Left renal cortex interstitium (tissue), 4 donors: ENCODE results near the gene SORL1. TPM values are rescaled to one million over a fixed set of nuclear protein-coding genes. Genes with fewer than 3 reads are reported as not detected.

Source experiments
- DNase-seq, 4 donors: peaks; one replicate each; pipeline ENCODE4 v3.0.0-alpha.2; 2013; ENCODE audit warnings: low read depth in 4 of 4, low spot score in 2 of 4, missing footprints in 1 of 4
- polyA plus RNA-seq, 4 donors: library from polyadenylated mRNA; unstranded; fragments of 120-200 nt; gene quantifications; one replicate each; pipeline ENCODE4 v1.2.1, GENCODE V29; 2013; ENCODE audit not compliant: insufficient read length in 4 of 4

The SORL1 gene
- polyA plus RNA-seq, 4 donors: 28.7 to 57.9 (median 35.7) TPM

DNA sequence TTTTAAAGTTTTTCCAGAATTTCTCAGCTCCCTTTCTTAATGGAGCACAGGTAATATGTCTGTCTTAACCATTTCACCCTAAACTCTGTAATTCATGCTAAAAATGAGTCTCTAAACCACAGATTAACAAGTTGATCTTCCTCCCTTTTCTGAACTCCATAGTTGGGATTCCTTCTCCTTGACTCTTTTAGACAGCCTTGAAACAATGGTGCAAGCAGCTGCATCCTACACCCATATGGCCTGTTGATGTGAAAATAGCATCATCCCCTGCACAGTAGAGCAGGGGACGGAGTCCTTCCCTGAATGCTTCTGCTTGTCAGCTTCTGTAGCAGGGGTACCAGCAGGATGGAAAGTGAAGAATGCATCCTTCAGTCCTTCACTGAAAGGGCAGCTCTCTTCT lies 193.5 kb downstream of the SORL1 start:
- DNase-seq: no peak

DNA sequence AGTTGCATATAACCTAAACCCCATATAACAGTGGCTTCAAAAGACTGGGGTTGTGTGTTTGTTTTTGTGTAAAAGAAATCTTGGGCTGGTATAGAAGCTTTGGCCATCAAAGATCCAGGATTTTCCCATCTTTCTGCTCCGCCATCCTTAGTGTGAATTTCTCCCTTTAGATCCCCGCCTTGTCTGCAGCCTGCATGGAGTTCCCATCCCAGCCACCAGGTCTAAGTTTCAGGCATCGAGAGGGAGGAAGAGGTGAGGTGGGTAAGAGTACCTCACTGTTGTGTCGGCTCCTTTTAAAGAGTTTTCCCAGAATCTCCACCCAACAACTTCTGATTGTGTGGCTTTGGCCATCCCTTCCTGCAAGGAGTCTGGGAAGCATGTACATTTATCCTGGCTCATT lies 196.2 kb downstream of the SORL1 start:
- DNase-seq: no peak

DNA sequence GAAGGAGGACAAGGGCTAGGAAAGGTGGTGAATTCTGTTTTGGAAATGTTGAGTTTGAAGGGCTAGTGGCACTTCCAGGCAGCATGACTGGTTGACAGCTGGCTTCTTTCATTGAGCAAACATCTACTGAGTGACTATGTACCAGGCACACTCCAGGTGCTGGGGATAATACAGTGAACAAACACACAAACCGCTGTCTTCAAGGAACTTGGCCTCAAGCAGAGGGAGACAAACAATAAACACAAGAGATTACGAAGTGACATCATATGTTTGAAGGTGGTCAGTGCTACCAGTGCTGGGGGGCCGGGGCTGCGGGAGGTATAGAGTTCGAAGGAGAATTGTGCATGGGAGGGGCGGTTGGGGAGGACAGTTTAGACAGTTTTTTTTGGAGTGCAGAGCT lies 197.7 kb downstream of the SORL1 start:
- no peak for DNase-seq

DNA sequence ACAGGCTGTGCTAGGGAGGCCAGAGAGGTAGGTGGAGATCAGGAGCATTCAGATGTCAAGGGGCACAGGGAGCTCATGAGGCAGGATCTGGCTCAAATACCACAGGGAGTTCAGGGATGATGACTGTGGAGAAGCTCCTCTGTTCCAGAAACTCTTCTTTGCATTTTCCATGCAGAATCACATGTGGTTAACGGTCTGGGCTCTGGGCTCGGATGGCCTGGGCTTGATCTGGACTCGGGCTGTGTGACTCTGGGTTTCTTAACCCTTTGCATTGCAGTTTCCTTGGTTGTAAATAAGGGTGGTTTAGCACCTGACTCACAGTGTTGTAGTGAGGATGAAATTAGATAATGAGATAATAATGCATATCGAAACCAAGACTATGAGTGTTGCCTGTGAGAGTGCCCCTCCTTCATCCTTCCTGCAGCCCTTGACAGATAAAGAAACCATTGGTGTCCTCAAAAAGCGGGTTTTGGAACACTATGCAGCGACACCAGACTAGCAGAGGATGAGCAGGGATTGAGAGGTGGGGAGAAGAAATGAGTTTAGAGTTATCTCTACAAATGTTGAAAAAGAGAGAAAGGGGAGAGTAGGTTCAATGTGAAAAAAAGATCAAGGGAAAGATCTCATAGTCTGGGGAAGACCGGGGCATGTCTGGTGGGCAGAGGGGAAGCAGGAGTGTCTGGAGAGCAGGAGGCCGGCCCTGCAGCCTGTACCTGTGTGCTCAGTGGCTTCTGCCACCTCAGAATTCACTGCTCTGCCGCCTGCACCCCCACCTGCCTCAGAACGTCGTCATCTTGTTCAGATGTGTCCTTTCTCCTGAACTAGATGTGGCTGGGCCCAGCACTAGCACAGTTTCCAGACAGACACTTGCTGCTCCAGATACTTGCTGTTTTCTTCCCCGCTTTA lies 198.5 kb downstream of the SORL1 start:
- no peak for DNase-seq

DNA sequence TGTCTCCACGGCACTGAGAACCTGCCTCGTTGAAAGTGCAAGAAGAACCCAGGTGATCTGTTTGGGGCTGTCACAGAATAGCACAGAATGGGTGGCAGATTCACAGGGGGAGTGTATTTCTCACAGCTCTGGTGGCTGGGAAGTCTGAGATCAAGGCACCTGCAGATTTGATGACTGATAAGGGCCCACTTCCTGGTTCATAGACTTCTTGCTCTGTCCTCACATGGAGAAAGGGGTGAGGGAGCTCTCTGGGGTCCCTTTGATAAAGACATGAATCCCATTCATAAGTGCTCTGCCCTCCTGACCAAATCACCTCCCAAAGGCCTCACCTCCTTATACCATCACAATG lies 199.1 kb downstream of the SORL1 start:
- no peak for DNase-seq

DNA sequence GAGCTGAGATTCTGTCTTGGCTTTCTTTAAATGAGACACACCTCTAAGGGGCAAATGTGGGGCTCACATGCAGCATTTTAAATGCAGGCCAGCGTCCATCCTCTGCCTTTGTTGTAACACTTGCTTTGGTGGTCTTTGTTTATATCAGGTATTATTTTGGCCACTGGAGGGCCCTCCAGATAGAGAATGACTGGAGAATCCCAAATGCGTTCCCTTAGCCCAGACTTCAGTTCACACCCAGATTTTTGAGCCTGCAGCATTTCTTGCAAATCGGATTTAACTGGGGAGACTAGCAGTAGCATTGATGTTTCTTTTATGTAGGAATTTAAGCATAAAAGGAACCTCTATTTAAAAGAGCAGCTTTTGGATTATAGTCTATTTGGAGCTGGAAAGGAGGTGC lies 200.9 kb downstream of the SORL1 start:
- no peak for DNase-seq

DNA sequence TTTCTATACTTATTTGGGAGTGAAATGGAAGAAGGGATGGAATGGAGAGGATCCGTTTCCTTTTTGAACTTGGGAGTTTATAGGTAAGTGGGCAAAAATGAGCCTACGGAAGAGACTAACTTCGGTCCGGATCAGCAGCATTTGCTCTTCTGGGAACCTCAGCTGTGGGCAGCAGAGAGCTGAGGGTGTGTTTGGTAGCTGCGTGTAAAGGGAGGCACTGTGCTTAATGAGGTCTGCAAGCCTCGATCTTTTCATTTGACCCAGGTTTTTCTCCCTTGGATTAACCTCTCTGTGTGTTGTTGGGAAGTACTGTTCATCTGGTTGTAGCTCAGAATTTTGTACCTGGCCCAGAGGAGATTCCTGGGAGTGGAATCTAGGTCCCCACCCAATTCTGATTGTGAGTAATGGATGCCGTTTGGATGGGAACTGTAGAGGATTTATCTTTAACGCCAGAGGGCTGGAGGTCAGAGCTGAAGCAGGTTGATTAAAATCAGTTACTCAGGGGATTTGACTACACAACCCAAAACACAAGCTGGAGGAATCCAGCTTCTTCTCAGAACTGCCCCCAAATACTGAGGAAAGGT lies 202.2 kb downstream of the SORL1 start:
- no peak for DNase-seq

DNA sequence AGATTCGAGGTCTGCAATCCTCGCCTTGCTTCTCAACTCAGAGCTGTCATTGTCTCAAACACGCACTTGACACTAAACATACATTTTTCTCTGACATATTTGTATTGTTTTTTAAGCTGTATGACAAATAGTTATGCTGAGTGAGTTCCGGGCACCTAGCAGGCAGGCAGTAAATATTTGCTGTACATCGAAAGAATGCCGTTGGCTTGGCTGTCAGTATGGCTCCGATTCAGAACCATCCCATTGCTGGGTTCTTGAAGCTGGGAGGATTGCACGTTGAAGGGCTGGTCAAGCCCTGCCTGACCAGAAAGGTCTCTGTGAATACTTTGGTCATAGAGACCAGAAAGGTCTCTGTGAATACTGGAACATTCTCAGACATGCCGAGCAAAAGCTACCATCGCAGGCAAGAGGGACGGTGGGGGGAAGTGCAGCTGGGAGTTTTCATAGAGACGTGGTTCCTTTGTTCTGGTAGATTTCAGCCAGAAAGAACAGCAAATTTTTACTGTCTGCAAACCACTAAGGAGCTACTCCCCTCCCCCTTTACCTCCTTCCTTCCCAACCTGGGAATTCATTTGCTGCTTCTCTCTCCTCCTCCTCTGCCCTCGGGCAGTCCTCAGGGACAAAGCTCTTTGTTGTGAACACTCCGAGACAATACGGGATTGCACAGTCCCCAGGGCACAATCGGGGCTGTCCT lies 202.9 kb downstream of the SORL1 start:
- peak in 1 of 4 donors; percentile 68 for DNase-seq

DNA sequence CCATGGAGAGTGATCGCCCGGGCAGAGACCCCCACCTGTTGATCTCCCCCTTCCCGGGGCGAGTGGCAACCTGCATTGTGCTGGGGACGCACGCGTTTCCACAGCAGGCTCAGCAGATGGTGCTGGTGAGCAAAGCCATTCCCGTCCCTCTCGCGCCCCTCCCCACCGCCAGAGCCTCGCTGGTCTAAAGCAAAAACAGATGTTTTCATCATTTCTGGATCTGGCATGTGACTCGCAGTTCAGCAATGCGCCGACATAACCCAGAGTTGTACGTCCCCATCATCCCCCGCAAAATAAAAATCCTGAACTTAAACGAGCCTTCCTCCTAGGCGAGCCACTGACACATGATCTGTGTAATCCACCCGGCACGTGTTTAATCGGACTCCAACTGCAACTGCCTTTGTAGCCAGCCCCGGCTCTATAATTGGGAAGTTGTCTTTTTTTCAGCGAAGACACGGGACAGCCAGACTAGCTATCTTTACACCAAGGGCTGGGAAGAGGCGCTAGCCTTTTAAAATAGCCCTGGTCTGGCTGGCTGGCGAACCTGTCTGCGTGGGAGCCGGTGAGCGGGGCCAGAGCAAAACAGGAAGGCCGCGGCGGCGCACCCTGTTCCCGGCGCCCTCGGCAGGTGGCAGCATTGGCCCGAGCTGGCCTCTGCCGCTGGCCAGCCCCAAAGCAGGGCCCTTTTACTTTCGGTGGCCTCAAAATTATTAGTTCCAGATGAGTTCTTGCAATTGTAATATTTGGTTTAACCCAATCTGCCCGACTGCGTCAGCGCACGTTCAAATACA lies 203.6 kb downstream of the SORL1 start:
- DNase-seq: peak; percentile 76 to 96 (median 87)

DNA sequence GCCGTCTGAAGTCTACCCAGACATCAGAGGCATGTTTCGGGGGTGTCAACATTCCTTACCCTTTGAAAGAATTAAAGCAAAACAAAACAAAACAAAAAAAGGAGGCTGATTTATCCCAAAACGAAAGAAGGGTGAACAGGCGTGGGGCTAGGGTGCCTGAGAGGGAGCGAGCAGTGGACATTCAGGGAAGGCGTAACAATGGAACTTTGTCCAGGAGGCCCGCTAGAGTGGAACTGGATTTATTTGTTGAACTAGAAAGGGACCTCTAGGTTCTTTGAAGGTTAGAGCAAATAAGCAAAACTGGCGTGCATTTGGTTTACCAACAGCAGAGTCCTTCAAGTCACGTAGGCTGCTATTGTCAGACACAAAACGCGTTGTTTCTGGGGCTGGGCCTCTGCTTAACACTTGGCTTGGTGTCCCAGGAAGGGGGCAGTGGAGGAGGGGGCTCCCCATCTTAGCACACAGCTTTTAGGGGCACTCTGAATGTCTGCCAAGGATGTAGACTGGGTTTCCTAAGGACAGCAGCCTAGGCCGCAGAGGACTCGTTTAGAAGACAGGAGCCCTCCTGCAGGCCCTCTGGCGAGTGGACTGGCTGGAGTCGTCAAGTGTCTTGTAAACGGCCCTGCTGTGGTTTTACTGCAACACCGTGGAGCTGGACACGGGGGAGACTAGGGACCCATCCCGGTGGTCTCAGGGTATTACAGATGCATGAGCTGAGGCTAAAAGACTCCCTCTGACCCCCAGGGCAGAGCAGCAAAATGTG lies 204.4 kb downstream of the SORL1 start:
- no peak for DNase-seq

DNA sequence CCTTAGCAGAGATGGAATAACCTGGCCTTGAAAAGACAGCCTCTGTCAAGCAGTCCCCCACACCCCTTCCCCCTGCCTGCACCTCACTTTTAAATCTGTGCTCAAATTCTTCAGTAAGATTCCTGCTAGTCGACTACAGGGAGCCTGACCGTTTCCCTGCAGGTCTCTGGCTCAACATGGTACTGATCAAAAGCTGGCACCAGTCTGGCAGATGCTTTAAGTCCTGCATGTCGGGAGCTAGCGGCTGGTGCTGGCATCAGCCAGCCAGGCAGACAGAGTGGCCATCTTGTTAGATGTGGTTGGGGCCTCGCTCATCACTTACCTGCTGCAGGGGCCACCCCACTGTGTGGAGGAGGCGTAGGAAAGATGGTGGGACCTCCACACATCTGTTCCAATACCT lies 205.0 kb downstream of the SORL1 start:
- no peak for DNase-seq

DNA sequence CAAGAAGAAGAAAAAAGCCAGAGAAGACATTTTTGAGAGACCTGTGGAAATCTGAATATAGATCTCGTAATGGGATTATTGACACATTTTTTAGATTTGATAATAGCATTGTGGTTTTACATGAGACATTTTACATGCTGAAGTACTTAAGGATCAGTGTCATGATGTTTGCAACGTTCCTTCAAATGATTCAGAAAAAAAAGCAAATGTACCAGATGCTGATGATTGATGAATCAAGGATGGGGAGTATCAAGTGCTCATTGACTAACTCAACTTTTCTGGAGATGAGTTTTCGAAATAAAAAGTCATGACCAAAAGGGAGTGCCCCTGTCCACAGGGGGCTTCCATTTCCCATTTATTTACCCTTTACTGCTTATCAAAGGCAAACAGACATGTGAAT lies 207.7 kb downstream of the SORL1 start:
- no peak for DNase-seq

DNA sequence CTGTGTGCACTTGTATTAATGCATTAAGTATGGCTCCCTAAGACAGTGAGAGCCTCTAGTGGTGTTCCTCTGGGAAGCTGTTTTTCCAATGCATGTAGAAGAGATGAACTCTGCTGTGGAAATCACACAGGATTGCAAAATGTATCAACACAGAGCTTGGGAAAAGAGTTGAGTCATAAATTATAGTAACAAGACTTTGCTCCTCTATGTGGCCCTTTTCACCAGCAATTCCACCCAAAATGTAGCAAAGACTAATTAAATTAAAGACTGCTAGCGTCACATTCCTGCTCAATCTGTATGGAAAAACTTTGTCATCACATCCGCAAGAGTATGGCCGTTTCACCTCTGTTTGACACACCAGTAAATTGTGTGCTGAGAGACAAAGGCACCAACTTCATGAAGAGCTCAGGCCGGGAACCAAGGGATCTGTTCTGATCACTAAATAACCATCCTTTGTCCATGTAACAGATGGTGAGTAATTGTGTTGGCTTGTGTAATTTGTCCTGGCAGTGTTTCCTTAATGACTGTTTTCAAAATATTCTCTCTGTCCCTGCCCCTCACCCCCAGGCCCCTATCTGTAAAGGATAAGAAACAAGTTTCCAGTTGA lies 209.9 kb downstream of the SORL1 start:
- DNase-seq: no peak

DNA sequence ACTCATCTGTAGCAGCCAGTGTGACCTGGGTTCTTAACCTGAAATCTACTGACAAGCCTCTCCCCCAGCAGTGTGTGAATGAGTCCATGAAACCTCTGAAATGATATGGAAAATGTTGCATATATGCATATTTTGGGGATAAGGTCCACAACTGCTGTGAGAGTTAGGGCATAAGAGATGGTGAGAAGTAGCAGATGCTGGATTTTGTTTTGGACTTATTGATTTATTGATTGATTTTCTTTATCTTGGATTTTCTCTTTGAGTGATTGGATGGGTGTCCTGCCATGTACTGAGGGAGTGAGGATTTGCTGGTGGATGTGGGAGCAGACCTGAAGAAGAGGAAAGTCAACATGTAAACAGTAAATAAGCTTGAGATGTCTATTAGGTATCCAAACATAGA lies 212.0 kb downstream of the SORL1 start:
- DNase-seq: no peak

DNA sequence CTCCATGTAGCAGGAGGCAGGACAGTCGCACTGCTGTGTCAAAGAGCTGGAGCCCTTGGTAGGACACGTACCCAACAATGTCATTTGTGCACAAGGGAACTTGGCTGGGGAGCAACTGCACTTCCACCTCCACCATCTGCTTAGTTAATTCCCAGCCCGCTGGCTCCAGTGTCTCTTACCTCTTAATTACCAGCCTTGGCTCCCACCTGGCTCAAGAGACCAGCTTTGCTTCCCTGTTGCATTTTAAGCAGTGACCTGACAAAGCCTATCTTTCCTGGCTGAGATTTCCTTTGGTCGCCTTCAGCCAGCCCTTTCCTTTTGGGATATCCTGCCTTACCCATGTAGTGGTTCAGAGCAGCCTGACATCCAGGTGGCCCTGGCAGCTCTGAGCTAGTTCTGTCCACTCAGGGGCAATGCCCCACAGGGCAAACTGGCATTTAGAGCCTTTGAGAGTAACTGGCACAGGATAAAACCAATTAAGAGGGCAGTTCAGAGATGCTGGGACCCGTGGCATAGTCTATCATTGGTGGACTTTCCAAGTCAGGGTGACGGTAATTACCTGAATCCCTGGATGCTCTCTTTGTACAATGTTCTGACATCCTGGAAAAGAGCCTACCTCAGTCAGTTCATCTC lies 213.2 kb downstream of the SORL1 start:
- no peak for DNase-seq

DNA sequence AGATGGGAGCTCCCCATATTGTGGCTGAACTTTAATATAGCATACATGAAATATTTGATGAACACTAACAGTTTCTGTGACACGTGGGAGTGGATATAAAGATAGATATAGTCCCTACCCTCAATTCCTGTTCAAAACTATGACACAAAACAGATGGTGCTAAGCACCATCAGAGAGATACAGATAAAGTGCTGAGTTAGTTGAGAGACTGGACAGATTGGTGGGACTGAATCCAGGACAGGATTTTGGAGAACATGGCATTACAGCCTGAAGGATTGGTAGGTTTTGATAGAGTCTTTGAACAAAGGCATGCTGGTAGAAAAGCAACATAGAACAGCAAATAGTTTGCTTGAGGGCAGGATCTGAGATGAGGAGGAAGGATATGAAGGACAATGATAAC lies 215.7 kb downstream of the SORL1 start:
- DNase-seq: no peak

DNA sequence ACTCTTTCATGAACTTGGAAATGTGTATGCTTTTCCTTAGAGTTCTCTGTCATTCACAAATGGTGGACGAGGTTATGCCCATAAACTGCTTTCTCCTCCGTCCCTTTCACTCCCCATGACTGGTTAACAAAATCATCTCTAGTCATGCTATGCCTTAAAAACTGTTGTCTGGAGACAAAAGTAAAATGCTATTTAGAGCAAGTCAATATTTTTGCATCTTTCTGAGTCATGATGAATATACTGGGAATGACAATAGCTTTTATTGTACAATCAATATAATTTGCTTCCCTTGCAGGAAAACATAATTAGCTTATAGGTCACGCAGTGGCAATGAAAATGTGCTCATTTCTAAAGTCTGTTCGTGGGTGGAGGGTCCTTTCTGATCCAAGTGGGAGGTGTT lies 217.3 kb downstream of the SORL1 start:
- DNase-seq: no peak

DNA sequence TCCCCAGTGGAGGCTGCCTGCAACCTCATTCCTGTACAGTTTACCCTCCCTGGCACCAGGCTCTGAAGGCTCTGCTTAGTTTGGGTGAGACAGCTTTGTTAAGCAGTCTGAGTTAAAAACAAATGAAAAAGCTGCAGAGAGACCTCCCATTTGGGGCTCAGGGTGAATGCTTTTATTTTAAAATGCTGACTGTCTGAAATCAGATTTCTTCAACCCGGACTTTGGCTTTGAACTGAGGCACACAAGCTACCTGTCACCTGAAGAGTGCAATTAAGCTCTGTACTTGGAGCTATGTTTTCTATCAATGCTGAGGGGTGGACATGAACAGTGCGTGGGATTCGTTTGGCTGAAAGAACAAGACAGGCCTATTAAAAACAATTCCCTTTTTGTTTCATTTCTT lies 218.2 kb downstream of the SORL1 start:
- DNase-seq: no peak

DNA sequence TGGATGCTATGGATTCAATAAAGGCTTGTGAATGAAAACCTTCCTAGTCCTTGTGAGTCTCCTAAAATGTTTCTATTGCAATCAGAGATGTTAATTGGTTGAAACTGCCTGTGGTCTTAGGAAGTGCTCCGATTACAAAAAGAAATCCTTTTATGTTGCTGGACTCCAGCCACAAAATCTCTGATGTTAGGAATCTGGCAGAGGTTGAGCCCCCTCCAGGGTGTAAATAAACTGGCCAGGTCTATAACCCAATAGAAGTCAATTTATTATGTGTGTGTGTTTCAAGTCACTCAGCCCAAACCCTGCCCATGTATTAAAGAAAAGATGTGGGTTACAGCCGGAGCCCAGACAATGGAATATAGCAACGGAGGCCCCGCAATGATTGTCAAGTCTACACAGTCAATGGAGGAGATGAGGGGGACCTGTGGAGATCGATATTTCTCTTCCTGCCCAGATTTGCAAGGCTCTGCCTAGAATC lies 218.7 kb downstream of the SORL1 start:
- no peak for DNase-seq
